A549 treated with RU486 at 1 μM for 4 hours (cell line): ENCODE data around the gene OR2K2. TPM values are rescaled to one million over a fixed set of nuclear protein-coding genes. Genes with fewer than 3 reads are reported as not detected.

Source experiments
- total RNA-seq: library from RNA; stranded (reverse); fragments of 200-300 nt; extraction: Qiagen RNA extraction; gene quantifications from 5 replicates; pipeline ENCODE4 v1.2.3, GENCODE V29; 2022; ENCODE audit warnings: low read depth

The OR2K2 gene
- total RNA-seq: not detected in 5 replicates

GRCh38 chr9:111330124-111330523 lies at the start of gene OR2K2:
Gene OR2K2, minus strand, starts transcription at chr9:111330224. Its CDS starts 1,791 bp downstream, at chr9:111328433.

Other genes with a start within 250 kb of the OR2K2 start
- 38.5 to 52.0 TPM (median 39.8 TPM) in 5 replicates for gene ECPAS, start 154.2 kb upstream of the OR2K2 start, total RNA-seq
- gene ZNF483, start 195.0 kb upstream of the OR2K2 start, total RNA-seq: 0.40 to 0.88 TPM (median 0.77 TPM) in 5 replicates